Ectodermal cell (in vitro differentiated cells): ENCODE measurements around the gene SLC8A1.

Experiments used
- H3K27ac ChIP-seq: 2 replicates; pipeline ENCODE4 v1.7.0; 2013; ENCODE audit warnings: mild to moderate bottlenecking, low read depth, low read length; ENCODE audit not compliant: insufficient read depth, poor library complexity, severe bottlenecking
- H3K27me3 ChIP-seq: 2 replicates; pipeline ENCODE4 v1.7.0; 2013; ENCODE audit warnings: mild to moderate bottlenecking, low read length; ENCODE audit not compliant: insufficient read depth, control insufficient read depth, poor library complexity, severe bottlenecking
- H3K36me3 ChIP-seq: one replicate; pipeline ENCODE4 v1.7.0; 2013; ENCODE audit warnings: low read length; ENCODE audit not compliant: control insufficient read depth, insufficient read depth
- H3K4me1 ChIP-seq: one replicate; pipeline ENCODE4 v1.7.0; 2013; ENCODE audit warnings: low read length; ENCODE audit not compliant: control insufficient read depth, insufficient read depth
- H3K4me3 ChIP-seq: 2 replicates; pipeline ENCODE4 v1.7.0; 2013; ENCODE audit warnings: low read depth, low read length, control low read depth; ENCODE audit not compliant: insufficient read depth
- H3K9me3 ChIP-seq: 2 replicates; pipeline ENCODE4 v1.7.0; 2013; ENCODE audit warnings: mild to moderate bottlenecking, low read length, moderate library complexity; ENCODE audit not compliant: control insufficient read depth
- WGBS, 2 experiments: methylation state at CpG; one replicate each; pipeline ENCODE4 v1.1.7; 2013; ENCODE audit warnings: missing lambda C conversion rate in 2 of 2; 5-methylcytosine and 5-hydroxymethylcytosine counted together

The SLC8A1 gene

DNA sequence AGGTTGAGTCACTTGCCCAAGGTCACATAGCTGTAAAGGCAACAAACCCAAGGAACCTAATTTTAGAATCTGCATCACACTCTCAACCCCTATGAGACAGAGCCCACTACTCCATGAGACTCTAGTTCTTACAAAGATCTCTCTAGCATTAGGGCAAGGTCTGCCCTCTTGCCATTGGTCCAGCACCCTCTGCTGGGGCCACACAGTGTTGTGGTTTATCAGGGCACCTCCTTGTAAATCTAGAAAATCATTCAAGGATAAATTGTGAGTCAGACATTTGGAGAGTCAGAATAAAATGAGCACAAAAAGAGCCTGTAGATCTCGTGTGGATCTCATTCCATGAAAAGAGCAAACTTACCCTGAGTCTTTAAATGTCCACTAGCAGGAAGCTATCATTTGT, 91.2 kb downstream of the SLC8A1 start:
- H3K27ac ChIP-seq = no peak overlapping the region
- H3K4me1 ChIP-seq = no peaks in the 10 kb centered on the region
- H3K27me3 ChIP-seq = no peaks in the 10 kb centered on the region
- H3K4me3 ChIP-seq = no peak overlapping the region
- WGBS, 2 experiments = 80 to 93% methylated on average over 1 of the region's 1 CpG
- H3K9me3 ChIP-seq = no peaks in the 10 kb centered on the region
- no peaks in the 10 kb centered on the region for H3K36me3 ChIP-seq

DNA sequence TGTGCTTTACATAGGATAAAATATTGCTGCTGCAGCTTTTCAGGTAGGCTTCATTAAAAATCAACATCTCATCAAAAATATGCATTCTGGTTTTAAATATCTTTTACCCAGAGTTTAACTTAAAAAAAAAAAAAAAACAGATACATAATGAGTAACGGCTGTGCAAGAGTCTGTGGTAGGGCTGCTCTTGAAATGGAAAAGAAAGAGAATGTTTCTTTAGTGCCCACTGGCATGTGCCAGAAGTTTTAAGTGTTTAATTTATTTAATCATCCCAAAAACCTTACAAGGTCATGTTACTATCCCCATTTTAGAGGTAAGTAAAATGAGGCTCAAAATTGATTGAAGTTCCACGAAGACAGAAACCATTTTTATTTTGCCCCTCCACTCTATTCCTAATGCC, 92.1 kb downstream of the SLC8A1 start:
- WGBS, 2 experiments = 93 to 100% methylated on average over 1 to 2 of the region's 2 CpGs
- H3K4me1 ChIP-seq = no peaks in the 10 kb centered on the region
- no peaks in the 10 kb centered on the region for H3K27me3 ChIP-seq
- H3K9me3 ChIP-seq = no peaks in the 10 kb centered on the region
- no peak overlapping the region for H3K4me3 ChIP-seq
- H3K27ac ChIP-seq = no peak overlapping the region
- H3K36me3 ChIP-seq = no peaks in the 10 kb centered on the region

DNA sequence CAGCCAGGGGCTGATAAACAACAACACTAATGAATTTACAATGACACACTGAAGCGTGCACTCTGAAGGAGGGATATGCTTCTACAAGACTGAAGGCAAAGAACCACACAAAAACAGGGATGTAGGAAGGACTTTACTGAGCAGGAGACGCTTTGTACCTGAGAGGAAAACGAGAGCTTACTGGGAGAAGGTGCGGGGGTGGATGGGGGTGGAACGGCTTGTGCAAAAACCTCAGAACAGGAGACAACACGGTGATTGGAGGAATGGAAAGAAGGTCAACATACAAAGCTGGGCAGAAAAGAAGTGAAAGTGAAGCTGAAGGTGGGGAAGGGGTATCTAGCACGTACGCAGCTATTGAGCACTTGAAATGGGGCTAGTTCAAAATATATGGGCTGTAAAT, 93.1 kb downstream of the SLC8A1 start:
- H3K27ac ChIP-seq = no peak overlapping the region
- H3K27me3 ChIP-seq = no peaks in the 10 kb centered on the region
- WGBS, 2 experiments = 90 to 91% methylated on average over 8 of the region's 8 CpGs
- no peaks in the 10 kb centered on the region for H3K4me1 ChIP-seq
- H3K36me3 ChIP-seq = no peaks in the 10 kb centered on the region
- H3K9me3 ChIP-seq = no peaks in the 10 kb centered on the region
- H3K4me3 ChIP-seq = no peak overlapping the region

DNA sequence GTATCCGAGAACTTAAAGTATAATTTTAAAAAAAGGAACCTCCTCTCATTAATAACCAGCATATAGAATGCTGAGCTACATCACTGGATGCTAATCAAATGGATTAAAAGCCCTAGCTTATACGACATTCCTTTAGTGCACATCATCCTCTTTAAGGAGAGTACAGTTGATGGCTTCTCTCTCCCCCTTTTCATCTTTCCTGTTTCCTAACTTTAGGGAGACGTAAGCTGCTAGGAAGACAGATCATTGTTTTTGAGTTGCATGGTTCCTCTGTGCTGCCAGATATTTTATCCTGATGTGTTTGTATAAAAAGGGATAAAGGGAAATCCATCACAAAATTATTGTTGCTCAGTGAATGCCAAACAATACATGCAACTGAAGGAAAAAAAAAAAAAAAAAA, 94.2 kb downstream of the SLC8A1 start:
- Histone ChIP-seq H3K27me3 (no peaks in the 10 kb centered on the region), H3K4me3 (no peak overlapping the region), H3K27ac (no peak overlapping the region), H3K9me3 (no peaks in the 10 kb centered on the region), H3K4me1 (no peaks in the 10 kb centered on the region), H3K36me3 (no peaks in the 10 kb centered on the region)
- 93 to 98% methylated on average over 3 of the region's 3 CpGs for WGBS, 2 experiments

DNA sequence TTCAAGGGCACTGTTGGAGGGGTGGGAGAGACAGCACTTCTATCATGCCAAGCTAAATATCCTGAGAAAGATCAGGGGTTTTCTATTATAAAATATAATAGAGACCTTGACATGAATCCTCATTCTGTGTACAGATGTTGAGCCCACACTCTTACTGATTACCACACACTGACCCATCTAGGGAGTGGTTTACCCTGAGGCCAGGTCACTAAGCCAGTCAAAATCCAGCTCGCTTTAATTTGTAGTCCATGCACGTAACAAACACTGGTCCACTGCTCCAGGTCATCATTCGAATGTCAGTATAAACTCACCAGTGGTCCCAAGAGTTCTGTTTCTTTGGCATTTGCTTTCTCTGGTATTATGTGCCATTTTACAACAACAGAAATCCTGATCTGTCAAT, 96.4 kb downstream of the SLC8A1 start:
- H3K4me1 ChIP-seq = no peaks in the 10 kb centered on the region
- no peaks in the 10 kb centered on the region for H3K36me3 ChIP-seq
- H3K27me3 ChIP-seq = no peaks in the 10 kb centered on the region
- no peak overlapping the region for H3K4me3 ChIP-seq
- WGBS, 2 experiments = 91 to 94% methylated on average over 3 of the region's 3 CpGs
- H3K9me3 ChIP-seq = no peaks in the 10 kb centered on the region
- no peak overlapping the region for H3K27ac ChIP-seq

DNA sequence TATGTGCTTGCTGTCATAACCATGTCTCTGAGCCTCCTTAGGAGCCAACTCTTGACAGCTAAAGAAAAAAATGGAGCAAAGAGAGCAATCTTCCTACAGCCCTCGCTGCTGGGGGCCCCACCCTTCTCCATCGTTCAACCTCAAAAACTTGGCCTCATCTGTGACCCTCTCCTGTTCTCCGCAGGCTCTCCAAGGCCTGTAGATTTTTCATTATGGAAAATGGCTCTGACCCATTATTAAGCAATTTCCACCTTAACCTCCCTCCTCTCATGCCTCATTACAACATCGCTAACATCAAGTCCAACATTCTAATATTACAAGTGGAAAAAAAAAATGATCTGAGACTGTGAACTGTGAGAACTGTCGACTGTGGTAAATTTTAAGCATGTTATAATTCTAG, 98.7 kb downstream of the SLC8A1 start:
- no peak overlapping the region for H3K27ac ChIP-seq
- H3K9me3 ChIP-seq = no peaks in the 10 kb centered on the region
- 91 to 95% methylated on average over 3 to 5 of the region's 5 CpGs for WGBS, 2 experiments
- H3K4me1 ChIP-seq = no peaks in the 10 kb centered on the region
- H3K36me3 ChIP-seq = no peaks in the 10 kb centered on the region
- H3K27me3 ChIP-seq = no peaks in the 10 kb centered on the region
- H3K4me3 ChIP-seq = no peak overlapping the region

DNA sequence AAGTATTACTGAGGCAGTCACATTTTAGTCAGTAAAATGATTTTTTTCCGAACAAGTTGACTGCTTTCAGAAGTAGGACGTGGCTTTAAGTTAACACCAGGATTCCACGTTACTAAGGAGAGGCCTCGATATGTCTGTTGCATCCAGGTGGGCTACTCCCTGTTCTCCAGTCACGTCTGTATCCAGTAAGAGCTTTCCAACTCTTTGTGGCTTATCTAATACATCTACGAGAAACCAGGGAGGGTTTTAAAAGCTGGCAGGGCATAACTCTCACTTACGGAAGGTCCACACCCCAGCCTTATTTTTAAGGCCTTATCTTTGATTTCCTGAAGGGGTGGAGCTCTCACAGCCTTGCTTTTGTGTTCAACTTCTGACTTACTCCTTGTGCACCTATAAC, 99.2 kb downstream of the SLC8A1 start:
- Histone ChIP-seq H3K27me3 (no peaks in the 10 kb centered on the region), H3K9me3 (no peaks in the 10 kb centered on the region), H3K4me1 (no peaks in the 10 kb centered on the region), H3K27ac (no peak overlapping the region), H3K36me3 (no peaks in the 10 kb centered on the region), H3K4me3 (no peak overlapping the region)
- 95 to 96% methylated on average over 7 of the region's 7 CpGs for WGBS, 2 experiments

DNA sequence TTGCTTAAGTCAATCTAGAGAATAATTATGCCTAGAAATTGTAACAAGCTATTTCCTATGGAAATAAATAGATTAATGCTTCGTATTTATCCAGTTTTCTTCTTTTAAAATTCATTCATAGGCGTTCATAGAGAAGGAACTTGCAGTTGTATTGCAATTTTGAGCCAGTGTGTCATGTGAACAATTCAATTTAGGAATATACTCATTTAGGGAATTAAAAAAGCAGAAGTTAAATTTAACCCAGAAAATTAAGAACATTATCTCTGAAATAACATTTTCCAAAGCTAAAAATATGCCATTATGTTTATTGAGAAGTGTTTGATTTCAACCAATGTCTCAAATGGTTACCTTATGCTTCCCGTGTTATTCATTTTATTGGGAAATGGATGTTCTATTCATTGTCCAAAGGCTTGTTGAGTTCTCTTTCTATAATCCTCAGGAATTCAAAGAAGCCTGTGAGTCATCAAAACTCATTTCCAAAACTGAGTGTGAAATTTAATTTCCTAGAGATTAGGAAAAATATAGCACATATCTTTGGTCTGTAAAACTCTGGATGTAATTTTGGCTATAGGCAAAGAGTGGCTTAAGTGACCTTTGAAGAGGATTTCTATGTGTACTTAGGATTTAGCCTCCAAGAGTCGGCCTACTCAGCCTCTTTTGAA, 99.7 kb downstream of the SLC8A1 start:
- Histone ChIP-seq H3K4me1 (no peaks in the 10 kb centered on the region), H3K27me3 (no peaks in the 10 kb centered on the region), H3K36me3 (no peaks in the 10 kb centered on the region), H3K9me3 (no peaks in the 10 kb centered on the region), H3K4me3 (no peak overlapping the region), H3K27ac (no peak overlapping the region)
- WGBS, 2 experiments = 86 to 94% methylated on average over 2 to 3 of the region's 4 CpGs

DNA sequence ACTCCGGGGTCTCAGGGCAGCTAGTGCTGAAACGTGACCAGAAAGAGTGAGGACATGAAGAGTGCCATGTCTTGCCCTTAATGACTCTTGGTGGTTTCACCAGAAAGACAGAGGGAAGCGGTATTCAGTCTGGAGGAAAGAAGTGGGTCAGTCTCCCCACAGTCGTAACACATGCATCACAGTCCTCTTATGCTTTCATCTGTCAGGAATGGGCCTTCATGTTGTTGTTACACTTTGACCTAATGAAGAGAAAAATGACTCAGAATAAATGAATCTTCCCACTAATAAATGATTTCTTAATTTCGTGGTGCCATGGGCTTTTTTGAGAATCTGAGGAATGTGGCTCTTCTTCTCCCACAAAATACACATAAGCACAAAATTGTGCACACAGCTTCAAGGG, 103.2 kb downstream of the SLC8A1 start:
- Histone ChIP-seq H3K9me3 (no peaks in the 10 kb centered on the region), H3K4me1 (no peaks in the 10 kb centered on the region), H3K4me3 (no peak overlapping the region), H3K27ac (no peak overlapping the region), H3K27me3 (no peaks in the 10 kb centered on the region), H3K36me3 (no peaks in the 10 kb centered on the region)
- 70 to 73% methylated on average over 5 of the region's 5 CpGs for WGBS, 2 experiments

DNA sequence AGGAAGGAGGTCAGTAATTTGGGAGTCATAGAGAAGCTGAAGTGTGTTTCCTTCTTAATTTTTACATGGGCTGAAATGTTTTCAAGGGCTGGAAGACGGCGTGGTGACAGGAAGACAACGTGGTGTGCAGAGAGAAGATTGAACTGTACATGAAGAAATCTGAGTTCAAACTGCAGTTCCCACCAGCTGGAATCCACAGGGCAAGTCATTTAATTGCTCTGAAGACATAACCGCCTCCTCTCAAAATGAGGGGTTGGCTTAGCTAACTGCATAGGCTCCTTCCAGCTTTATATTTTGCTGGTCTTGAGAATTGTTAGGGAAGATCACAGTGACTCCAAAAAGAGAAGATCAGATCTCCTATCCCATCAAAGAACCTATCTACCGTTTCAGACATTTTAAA, 103.9 kb downstream of the SLC8A1 start:
- Histone ChIP-seq H3K27ac (no peak overlapping the region), H3K27me3 (no peaks in the 10 kb centered on the region), H3K36me3 (no peaks in the 10 kb centered on the region), H3K4me1 (no peaks in the 10 kb centered on the region), H3K4me3 (no peak overlapping the region), H3K9me3 (no peaks in the 10 kb centered on the region)
- 94 to 95% methylated on average over 4 to 5 of the region's 5 CpGs for WGBS, 2 experiments
